IPS DF 6.9 (cell line): Measurements from ENCODE around the gene POU3F3.

ENCODE experiments used
- DNase-seq: peaks from one replicate; pipeline ENCODE4 v3.0.0-alpha.2; 2013; ENCODE audit warnings: low read depth, low spot score
- H3K27ac ChIP-seq: one replicate; pipeline ENCODE4 v1.5.1; 2013; ENCODE audit warnings: low read length, control low read depth
- H3K27me3 ChIP-seq: 2 replicates; pipeline ENCODE4 v1.6.1; 2013; ENCODE audit warnings: mild to moderate bottlenecking, low read length; ENCODE audit not compliant: control insufficient read depth, insufficient read depth
- H3K36me3 ChIP-seq: 2 replicates; pipeline ENCODE4 v1.6.1; 2013; ENCODE audit warnings: low read length; ENCODE audit not compliant: control insufficient read depth, insufficient read depth
- H3K4me1 ChIP-seq: 2 replicates; pipeline ENCODE4 v1.6.1; 2013; ENCODE audit warnings: low read length; ENCODE audit not compliant: control insufficient read depth, insufficient read depth
- H3K4me3 ChIP-seq: 2 replicates; pipeline ENCODE4 v1.5.1; 2013; ENCODE audit warnings: mild to moderate bottlenecking, low read length
- H3K9me3 ChIP-seq: 2 replicates; pipeline ENCODE4 v1.6.1; 2013; ENCODE audit warnings: low read length, inconsistent platforms; ENCODE audit not compliant: control insufficient read depth, insufficient read depth
- WGBS: extraction: QIAGEN DNeasy Blood & Tissue Kit; methylation state at CpG from one replicate; pipeline ENCODE4 v1.1.7; 2013; ENCODE audit warnings: mixed read lengths, missing lambda C conversion rate; ENCODE audit not compliant: insufficient read length, insufficient coverage; 5-methylcytosine and 5-hydroxymethylcytosine counted together

POU3F3 gene

DNA sequence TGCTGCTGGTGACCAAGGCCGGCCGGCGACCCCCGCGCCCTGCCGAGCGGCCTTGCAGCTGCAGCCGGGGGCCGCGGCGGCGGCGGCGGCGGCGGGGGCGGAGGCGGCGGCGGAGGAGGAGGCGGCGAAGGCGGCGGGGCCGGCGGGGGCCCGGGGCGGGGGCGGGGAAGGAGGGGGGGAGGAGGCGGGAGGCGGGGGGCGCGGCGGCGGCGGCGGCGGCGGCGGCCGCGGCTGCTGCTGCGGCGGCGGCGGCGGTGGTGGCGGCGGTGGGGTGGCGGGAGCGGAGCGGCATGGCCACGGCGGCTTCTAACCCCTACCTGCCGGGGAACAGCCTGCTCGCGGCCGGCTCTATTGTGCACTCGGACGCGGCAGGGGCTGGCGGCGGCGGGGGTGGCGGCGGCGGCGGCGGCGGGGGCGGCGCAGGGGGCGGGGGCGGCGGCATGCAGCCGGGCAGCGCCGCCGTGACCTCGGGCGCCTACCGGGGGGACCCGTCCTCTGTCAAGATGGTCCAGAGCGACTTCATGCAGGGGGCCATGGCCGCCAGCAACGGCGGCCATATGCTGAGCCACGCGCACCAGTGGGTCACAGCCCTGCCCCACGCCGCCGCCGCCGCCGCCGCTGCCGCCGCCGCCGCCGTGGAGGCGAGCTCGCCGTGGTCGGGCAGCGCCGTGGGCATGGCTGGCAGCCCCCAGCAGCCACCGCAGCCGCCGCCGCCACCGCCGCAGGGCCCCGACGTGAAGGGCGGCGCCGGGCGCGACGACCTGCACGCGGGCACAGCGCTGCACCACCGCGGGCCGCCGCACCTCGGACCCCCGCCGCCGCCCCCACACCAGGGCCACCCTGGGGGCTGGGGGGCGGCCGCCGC lies 1.5 kb downstream of the POU3F3 start:
- no peak for DNase-seq
- Histone ChIP-seq H3K27ac (no peak overlapping the region), H3K4me3 (peak overlapping the region; percentile 13; the same call in 1 of the 2 replicates), H3K27me3 (peaks cover 53% of the 10 kb centered on the region), H3K36me3 (no peaks in the 10 kb centered on the region), H3K9me3 (no peaks in the 10 kb centered on the region), H3K4me1 (peaks cover 7% of the 10 kb centered on the region)
- no CpG with 5 or more reads among the region's 135 CpGs for WGBS

DNA sequence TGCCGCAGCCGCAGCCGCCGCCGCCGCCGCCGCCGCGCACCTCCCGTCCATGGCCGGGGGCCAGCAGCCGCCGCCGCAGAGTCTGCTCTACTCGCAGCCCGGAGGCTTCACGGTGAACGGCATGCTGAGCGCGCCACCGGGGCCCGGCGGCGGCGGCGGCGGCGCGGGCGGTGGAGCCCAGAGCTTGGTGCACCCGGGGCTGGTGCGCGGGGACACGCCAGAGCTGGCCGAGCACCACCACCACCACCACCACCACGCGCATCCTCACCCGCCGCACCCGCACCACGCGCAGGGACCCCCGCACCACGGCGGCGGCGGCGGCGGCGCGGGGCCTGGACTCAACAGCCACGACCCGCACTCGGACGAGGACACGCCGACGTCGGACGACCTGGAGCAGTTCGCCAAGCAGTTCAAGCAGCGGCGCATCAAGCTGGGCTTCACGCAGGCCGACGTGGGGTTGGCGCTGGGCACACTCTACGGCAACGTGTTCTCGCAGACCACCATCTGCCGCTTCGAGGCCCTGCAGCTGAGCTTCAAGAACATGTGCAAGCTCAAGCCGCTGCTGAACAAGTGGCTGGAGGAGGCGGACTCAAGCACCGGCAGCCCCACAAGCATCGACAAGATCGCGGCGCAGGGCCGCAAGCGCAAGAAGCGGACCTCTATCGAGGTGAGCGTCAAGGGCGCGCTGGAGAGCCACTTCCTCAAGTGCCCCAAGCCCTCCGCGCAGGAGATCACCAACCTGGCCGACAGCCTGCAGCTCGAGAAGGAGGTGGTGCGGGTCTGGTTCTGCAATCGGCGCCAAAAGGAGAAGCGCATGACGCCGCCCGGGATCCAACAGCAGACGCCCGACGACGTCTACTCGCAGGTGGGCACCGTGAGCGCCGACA lies 2.4 kb downstream of the POU3F3 start:
- H3K4me3 ChIP-seq, result no peak overlapping the region; the same call in 1 of the 2 replicates
- no CpG with 5 or more reads among the region's 106 CpGs for WGBS
- H3K27me3 ChIP-seq, result peaks cover 54% of the 10 kb centered on the region
- H3K36me3 ChIP-seq, result no peaks in the 10 kb centered on the region
- peaks cover 7% of the 10 kb centered on the region for H3K4me1 ChIP-seq
- no peak for DNase-seq
- no peaks in the 10 kb centered on the region for H3K9me3 ChIP-seq
- H3K27ac ChIP-seq, result no peak overlapping the region

DNA sequence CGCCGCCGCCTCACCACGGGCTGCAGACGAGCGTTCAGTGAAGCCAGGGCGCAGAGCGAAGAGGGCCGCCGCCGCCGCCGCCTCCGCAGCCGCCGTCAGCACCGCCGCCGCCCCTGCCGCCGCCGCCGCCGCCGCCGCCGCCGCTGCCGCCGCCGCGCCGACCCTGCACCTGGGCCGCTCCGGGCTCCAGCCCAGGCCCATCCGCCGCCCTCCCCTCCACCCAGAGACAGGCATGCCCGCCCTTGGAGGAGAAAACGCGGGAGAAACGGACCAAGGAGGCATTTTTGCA lies 3.0 kb downstream of the POU3F3 start:
- H3K9me3 ChIP-seq, result no peaks in the 10 kb centered on the region
- H3K27me3 ChIP-seq, result peaks cover 54% of the 10 kb centered on the region
- H3K4me1 ChIP-seq, result peaks cover 7% of the 10 kb centered on the region
- DNase-seq, result no peak
- WGBS, result no CpG with 5 or more reads among the region's 41 CpGs
- no peaks in the 10 kb centered on the region for H3K36me3 ChIP-seq
- no peak overlapping the region for H3K4me3 ChIP-seq
- no peak overlapping the region for H3K27ac ChIP-seq

DNA sequence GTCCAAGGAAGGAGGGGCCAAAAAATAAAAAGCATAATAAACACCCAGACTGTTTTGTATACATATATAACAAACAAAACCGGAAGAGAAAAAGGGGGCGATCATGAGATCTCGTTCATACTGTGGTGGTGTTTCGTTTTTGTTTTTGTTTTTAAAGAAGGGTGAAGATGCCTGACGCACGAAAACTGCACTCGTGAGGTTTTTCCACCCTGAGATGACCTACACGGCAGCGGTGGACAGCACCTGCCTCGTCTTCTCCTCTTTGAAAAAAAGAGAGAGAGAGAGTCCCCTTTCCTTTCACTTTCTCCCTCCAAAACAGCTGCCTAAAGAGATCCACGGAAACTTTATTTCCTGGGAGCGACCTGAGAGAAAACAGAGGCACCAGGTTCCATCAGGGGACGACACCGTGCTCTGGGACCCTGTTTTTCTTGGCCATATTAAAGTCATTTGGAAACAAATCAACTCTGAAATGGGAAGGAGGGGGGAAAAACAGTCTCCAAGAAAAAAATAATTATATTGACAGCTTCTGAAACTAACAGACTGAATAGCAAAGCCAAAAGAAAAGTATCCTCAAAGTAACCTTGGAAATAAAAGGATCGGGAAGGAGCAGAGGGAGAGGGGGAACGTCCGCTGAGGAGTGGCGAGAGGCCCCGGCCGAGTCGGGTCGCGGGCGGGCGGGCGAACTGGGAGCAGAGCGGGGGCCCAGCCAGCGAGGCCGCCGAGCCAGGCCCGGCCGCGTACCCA lies 3.5 kb downstream of the POU3F3 start:
- no peak overlapping the region for H3K27ac ChIP-seq
- H3K4me3 ChIP-seq, result no peak overlapping the region
- H3K4me1 ChIP-seq, result peaks cover 6% of the 10 kb centered on the region; the same call in 1 of the 2 replicates
- H3K36me3 ChIP-seq, result no peaks in the 10 kb centered on the region
- DNase-seq, result no peak
- no CpG with 5 or more reads among the region's 33 CpGs for WGBS
- no peaks in the 10 kb centered on the region for H3K9me3 ChIP-seq
- H3K27me3 ChIP-seq, result peaks cover 51% of the 10 kb centered on the region

DNA sequence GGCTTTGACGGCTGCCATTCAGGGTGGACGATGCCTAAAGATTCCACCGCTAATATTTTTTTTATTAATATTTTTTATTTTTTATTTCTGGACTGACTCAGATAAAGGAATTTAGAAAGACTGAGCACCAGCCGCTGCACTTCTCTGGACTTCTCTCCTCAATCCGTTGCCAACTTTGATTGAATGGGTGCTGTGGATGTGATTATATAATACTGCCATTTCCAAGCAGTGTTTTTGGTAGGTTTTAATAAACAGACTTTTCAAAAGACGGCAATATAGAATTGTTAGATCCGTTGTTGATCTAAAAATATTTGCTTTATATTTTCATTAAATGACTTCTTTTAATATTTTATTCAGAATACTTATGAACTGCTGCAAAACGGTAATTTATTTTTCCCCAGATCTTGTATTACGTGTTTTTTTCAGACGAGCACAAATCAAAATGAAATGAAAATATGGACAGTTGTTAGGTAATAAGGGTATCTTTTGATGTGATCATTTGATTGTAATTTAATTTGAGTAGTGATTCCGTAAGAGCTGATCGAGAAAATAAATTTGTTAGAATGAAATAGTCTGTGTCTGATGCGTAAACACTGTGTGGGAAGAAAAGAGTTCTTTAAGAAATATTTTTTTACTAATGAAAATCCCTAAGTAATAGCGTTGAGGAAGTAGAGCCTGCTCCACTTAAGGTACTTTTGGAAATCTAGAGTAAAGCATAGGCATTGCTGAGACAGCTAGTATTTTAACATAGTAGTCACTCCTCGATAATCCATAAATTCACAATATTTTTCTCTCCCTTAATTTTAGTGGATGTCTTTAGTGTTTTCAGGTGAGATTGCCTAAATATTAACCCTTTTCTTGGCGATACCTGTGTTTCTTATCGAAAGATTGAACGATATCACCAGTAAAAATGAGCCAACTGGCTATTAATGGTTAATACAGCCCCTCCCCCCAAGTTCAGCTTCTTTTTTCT lies 4.4 kb downstream of the POU3F3 start:
- Histone ChIP-seq H3K4me1 (peaks cover 6% of the 10 kb centered on the region; the same call in 1 of the 2 replicates), H3K9me3 (no peaks in the 10 kb centered on the region), H3K27me3 (peaks cover 56% of the 10 kb centered on the region), H3K27ac (no peak overlapping the region), H3K4me3 (no peak overlapping the region), H3K36me3 (no peaks in the 10 kb centered on the region)
- WGBS, result 100% methylated on average over 2 of the region's 18 CpGs
- no peak for DNase-seq

DNA sequence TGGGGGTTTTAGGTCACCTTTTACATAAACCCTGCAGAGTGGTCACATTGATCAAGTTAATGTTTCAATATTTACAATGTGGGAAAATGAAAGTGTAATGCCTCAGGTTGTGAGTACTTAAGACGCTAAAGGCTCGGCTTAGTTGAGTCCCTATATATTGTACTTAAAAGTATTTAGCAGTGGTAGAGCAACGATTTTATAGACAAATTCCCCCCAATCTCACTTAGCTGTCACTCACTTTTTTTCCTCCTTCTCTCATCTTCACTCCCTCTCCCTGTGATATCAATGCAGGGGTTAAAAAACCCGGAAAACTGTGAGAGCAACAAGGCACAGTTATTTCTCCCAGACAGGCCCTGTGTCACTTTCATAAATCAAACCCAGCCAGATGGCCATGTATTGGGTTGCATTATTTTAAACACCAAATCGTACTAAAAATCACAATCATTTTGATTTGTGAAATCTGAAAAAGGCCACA lies 5.4 kb downstream of the POU3F3 start:
- peaks cover 64% of the 10 kb centered on the region for H3K27me3 ChIP-seq

DNA sequence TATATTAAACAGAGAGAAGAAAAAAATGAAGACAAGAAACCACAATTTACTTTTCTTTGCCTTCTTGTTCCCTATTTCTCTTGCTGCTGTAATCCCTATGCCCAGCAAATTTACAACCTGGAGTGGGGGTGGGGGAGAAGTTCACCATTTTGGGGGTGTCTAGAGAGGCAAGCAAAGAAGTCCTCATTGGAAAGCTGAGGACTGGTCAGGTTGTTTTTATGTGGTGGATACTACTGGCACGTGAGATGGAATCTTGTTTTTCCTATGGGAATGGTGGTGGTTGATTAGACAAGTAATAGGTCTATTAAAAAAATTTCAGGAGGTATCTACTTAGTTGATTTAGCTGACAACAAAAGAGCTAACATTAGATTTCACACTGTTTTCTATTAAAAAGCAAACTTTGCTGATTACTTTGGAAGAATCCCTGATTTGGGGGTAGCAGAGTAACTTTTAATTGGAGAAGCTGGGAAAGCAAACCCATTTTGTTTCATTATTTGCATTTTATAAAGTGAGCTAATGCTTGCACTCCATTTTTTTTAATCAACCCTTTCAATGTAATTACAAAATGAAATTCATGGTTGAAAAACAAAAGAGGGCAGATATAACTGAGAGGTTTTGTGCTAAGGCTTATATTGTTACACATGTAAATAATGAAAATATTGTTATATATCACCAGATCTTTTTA lies 6.0 kb downstream of the POU3F3 start:
- peaks cover 64% of the 10 kb centered on the region for H3K27me3 ChIP-seq
- no CpG with 5 or more reads among the region's 1 CpG for WGBS

More for the DNA sequence above, 5.4 kb downstream of the POU3F3 start:
- peaks cover 7% of the 10 kb centered on the region; the same call in 1 of the 2 replicates for H3K4me1 ChIP-seq
- H3K27ac ChIP-seq, result no peak overlapping the region
- H3K9me3 ChIP-seq, result no peaks in the 10 kb centered on the region
- H3K4me3 ChIP-seq, result no peak overlapping the region
- no peaks in the 10 kb centered on the region for H3K36me3 ChIP-seq
- no CpG with 5 or more reads among the region's 5 CpGs for WGBS
- DNase-seq, result no peak

DNA sequence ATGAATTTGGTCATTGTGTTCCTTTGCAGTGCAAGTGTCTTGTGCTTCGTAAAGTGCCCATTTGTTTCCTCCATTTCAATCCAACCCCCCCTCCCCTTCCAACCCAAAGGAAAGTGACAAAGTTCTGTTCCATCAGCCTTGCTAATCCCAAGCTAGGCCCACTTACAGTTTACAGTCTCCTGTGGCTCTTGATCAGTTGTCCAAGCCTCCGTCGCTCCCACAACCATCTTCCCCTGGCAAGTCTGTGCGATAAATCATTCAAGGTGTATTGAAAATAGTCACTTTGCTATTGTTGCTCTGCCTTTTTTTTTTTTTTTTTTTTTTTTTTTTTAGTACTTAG lies 6.5 kb downstream of the POU3F3 start:
- no CpG with 5 or more reads among the region's 4 CpGs for WGBS
- H3K27ac ChIP-seq, result no peak overlapping the region
- DNase-seq, result no peak
- peaks cover 68% of the 10 kb centered on the region for H3K27me3 ChIP-seq
- no peaks in the 10 kb centered on the region for H3K9me3 ChIP-seq
- H3K4me1 ChIP-seq, result peaks cover 6% of the 10 kb centered on the region; the same call in 1 of the 2 replicates
- no peak overlapping the region for H3K4me3 ChIP-seq
- H3K36me3 ChIP-seq, result no peaks in the 10 kb centered on the region

More for the DNA sequence above, 6.0 kb downstream of the POU3F3 start:
- no peaks in the 10 kb centered on the region for H3K36me3 ChIP-seq
- H3K4me3 ChIP-seq, result no peak overlapping the region
- DNase-seq, result no peak
- H3K27ac ChIP-seq, result no peak overlapping the region
- no peaks in the 10 kb centered on the region for H3K9me3 ChIP-seq
- H3K4me1 ChIP-seq, result peaks cover 6% of the 10 kb centered on the region; the same call in 1 of the 2 replicates
